CD4-positive, CD25-positive, alpha-beta regulatory T cell (primary cell): ENCODE data around the gene CIDEA. TPM values are rescaled to one million over a fixed set of nuclear protein-coding genes. Genes with fewer than 3 reads are reported as not detected.

Experiments used
- ATAC-seq, 2 donors: fragments of 150-1000 bp; cut with Tn5 transposase; one replicate each; pipeline ENCODE4 v1.10.0; 2021; ENCODE audit warnings: low read depth in 2 of 2, moderate number of reproducible peaks in 2 of 2, moderate library complexity in 1 of 2
- DNase-seq, 3 donors: peaks; one replicate each; pipeline versions ENCODE4 v3.0.0 to v3.0.0-alpha.2; 2012 to 2022; ENCODE audit warnings: mixed read lengths in 1 of 3
- H3K27ac ChIP-seq: one replicate; pipeline ENCODE4 v1.7.0; 2013; ENCODE audit warnings: mild to moderate bottlenecking, low read length; ENCODE audit not compliant: insufficient read depth, poor library complexity, severe bottlenecking
- H3K27me3 ChIP-seq: one replicate; pipeline ENCODE4 v1.7.0; 2013; ENCODE audit warnings: low read length; ENCODE audit not compliant: control insufficient read depth, insufficient read depth
- H3K36me3 ChIP-seq: one replicate; pipeline ENCODE4 v1.7.0; 2013; ENCODE audit warnings: mild to moderate bottlenecking, low read length, moderate library complexity; ENCODE audit not compliant: control insufficient read depth, insufficient read depth
- H3K4me1 ChIP-seq: 2 replicates; pipeline ENCODE4 v1.7.0; 2013; ENCODE audit warnings: mild to moderate bottlenecking, low read length; ENCODE audit not compliant: insufficient read depth, control insufficient read depth, poor library complexity, severe bottlenecking
- H3K4me3 ChIP-seq: one replicate; pipeline ENCODE4 v1.7.0; 2013; ENCODE audit warnings: low read depth, mild to moderate bottlenecking, low read length, moderate library complexity
- H3K9me3 ChIP-seq, 2 experiments: 1 replicate in 1 of 2; 2 replicates in 1 of 2; pipeline ENCODE4 v1.7.0; 2013; ENCODE audit warnings: low read length in 2 of 2, mild to moderate bottlenecking in 1 of 2, moderate library complexity in 1 of 2; ENCODE audit not compliant: control insufficient read depth in 2 of 2
- H3K27ac Mint-ChIP-seq, 3 donors: one replicate each; pipeline ENCODE4 v1.8.0; 2020 to 2022; ENCODE audit warnings: mild to moderate bottlenecking in 3 of 3, mixed read lengths in 3 of 3, moderate library complexity in 2 of 3
- H3K27me3 Mint-ChIP-seq: one replicate; pipeline ENCODE4 v1.8.0; 2022; ENCODE audit warnings: mild to moderate bottlenecking, mixed read lengths
- H3K36me3 Mint-ChIP-seq: one replicate; pipeline ENCODE4 v1.8.0; 2020; ENCODE audit warnings: mixed read lengths
- H3K4me1 Mint-ChIP-seq, 4 donors: one replicate each; pipeline ENCODE4 v1.8.0; 2020 to 2022; ENCODE audit warnings: mixed read lengths in 4 of 4, mild to moderate bottlenecking in 1 of 4
- H3K4me3 Mint-ChIP-seq, 4 donors: one replicate each; pipeline ENCODE4 v1.8.0; 2020 to 2022; ENCODE audit warnings: mild to moderate bottlenecking in 4 of 4, mixed read lengths in 4 of 4, moderate library complexity in 3 of 4
- H3K9me3 Mint-ChIP-seq, 7 donors: one replicate each; pipeline ENCODE4 v1.8.0; 2020 to 2022; ENCODE audit warnings: mixed read lengths in 7 of 7, mild to moderate bottlenecking in 3 of 7, moderate library complexity in 2 of 7
- polyA plus RNA-seq, 4 donors: library from polyadenylated mRNA; unstranded; fragments of 300-500 nt; fragmentation: Illumina TruSeq; gene quantifications; one replicate each; pipeline ENCODE4 v1.2.3, GENCODE V29; 2021
- total RNA-seq: library from RNA; stranded (reverse); gene quantifications from one replicate; pipeline ENCODE4 v1.2.3, GENCODE V29; 2022

CIDEA gene
- total and polyA plus RNA-seq, 5 donors from 2014 or later: not detected

- H3K36me3 Mint-ChIP-seq: no peaks in the 10 kb centered on the region
- no peaks in the 10 kb centered on the region for H3K27me3 Mint-ChIP-seq
- peaks cover 0 to 2% (median 0%) of the 10 kb centered on the region in 7 donors for H3K9me3 Mint-ChIP-seq
- H3K36me3 ChIP-seq: no peaks in the 10 kb centered on the region
- no peak for ATAC-seq
- no peak overlapping the region for H3K4me3 Mint-ChIP-seq
- no peak overlapping the region for H3K27ac ChIP-seq
- no peak overlapping the region for H3K27ac Mint-ChIP-seq
- no peaks in the 10 kb centered on the region for H3K9me3 ChIP-seq
- H3K4me1 ChIP-seq: no peaks in the 10 kb centered on the region
- H3K27me3 ChIP-seq: no peaks in the 10 kb centered on the region
- no peak overlapping the region for H3K4me3 ChIP-seq
- peaks cover 0 to 2% (median 0%) of the 10 kb centered on the region in 4 donors for H3K4me1 Mint-ChIP-seq
- no peak for DNase-seq
These were observed 20.8 kb upstream of the CIDEA start for GRCh38 chr18:12233378-12233777.

DNA sequence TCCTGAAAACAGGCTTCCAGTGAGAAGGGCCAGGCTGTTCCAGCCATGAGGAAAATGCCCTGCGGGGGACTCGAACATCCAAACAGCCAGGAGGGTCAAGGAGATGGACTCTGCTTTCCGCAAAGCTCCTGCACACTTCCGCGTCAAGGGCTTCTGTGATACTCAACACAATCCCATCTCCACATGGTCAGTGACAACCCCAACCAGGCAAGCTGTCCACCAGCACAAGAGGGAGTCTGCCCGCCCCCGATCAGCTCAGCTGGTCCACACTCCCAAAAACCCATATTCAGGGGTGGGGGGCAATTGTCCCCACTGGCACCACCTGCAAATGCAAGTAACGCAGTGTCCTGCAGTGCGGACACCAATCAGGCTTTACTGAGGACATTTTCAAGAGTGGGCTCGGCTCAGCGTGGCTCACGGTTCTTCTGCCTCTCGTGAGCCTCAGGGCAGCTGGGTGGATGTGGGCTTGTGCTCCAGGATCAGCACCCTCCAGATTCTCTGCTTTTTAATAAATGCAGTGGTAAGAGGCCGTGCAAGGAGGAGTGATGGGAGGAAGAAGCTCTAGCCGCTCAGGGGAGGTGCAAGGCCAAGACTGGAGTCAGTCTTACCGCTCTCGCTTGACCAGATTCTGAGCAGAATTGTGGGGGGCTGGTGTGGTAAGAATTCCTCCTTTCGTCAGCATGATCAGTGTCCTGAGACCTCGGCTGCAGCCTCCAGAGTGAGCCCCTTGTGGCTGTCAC is 19.5 kb upstream of the CIDEA start:
- H3K36me3 Mint-ChIP-seq: no peaks in the 10 kb centered on the region
- no peak for ATAC-seq
- no peak overlapping the region for H3K4me3 Mint-ChIP-seq

GRCh38 chr18:12236141-12236540 is 18.0 kb upstream of the CIDEA start:
- H3K4me3 ChIP-seq: no peak overlapping the region
- H3K4me1 ChIP-seq: no peaks in the 10 kb centered on the region
- DNase-seq (no peak), ATAC-seq (no peak)
- H3K27me3 Mint-ChIP-seq: peaks cover 5% of the 10 kb centered on the region
- H3K27ac Mint-ChIP-seq: no peak overlapping the region
- peaks cover 0 to 2% (median 0%) of the 10 kb centered on the region in 7 donors for H3K9me3 Mint-ChIP-seq
- H3K27me3 ChIP-seq: no peaks in the 10 kb centered on the region
- no peak overlapping the region for H3K27ac ChIP-seq
- no peaks in the 10 kb centered on the region for H3K36me3 Mint-ChIP-seq
- H3K4me3 Mint-ChIP-seq: no peak overlapping the region
- H3K9me3 ChIP-seq: no peaks in the 10 kb centered on the region
- H3K36me3 ChIP-seq: no peaks in the 10 kb centered on the region
- H3K4me1 Mint-ChIP-seq: peaks cover 0 to 2% (median 0%) of the 10 kb centered on the region in 4 donors

More for the DNA sequence above, 19.5 kb upstream of the CIDEA start:
- H3K27ac ChIP-seq: no peak overlapping the region
- H3K27me3 ChIP-seq: no peaks in the 10 kb centered on the region
- Mint-ChIP-seq H3K9me3 (peaks cover 0 to 2% (median 0%) of the 10 kb centered on the region in 7 donors), H3K4me1 (peaks cover 0 to 2% (median 0%) of the 10 kb centered on the region in 4 donors), H3K27ac (no peak overlapping the region), H3K27me3 (no peaks in the 10 kb centered on the region)
- no peak overlapping the region for H3K4me3 ChIP-seq
- H3K9me3 ChIP-seq: no peaks in the 10 kb centered on the region
- H3K36me3 ChIP-seq: no peaks in the 10 kb centered on the region
- DNase-seq: no peak
- no peaks in the 10 kb centered on the region for H3K4me1 ChIP-seq

- Mint-ChIP-seq H3K9me3 (peaks cover 0 to 2% (median 0%) of the 10 kb centered on the region in 7 donors), H3K27me3 (peaks cover 11% of the 10 kb centered on the region), H3K27ac (no peak overlapping the region), H3K36me3 (no peaks in the 10 kb centered on the region), H3K4me1 (peaks cover 0 to 2% (median 0%) of the 10 kb centered on the region in 4 donors), H3K4me3 (no peak overlapping the region)
- no peaks in the 10 kb centered on the region for H3K36me3 ChIP-seq
- no peak overlapping the region for H3K4me3 ChIP-seq
- H3K9me3 ChIP-seq: no peaks in the 10 kb centered on the region
- ATAC-seq (peak; percentile 62 to 70), DNase-seq (peak; percentile 12 to 52 (median 38))
- H3K27me3 ChIP-seq: no peaks in the 10 kb centered on the region
- H3K4me1 ChIP-seq: no peaks in the 10 kb centered on the region
- H3K27ac ChIP-seq: no peak overlapping the region
These were observed 17.0 kb upstream of the CIDEA start for GRCh38 chr18:12236934-12237832.

DNA sequence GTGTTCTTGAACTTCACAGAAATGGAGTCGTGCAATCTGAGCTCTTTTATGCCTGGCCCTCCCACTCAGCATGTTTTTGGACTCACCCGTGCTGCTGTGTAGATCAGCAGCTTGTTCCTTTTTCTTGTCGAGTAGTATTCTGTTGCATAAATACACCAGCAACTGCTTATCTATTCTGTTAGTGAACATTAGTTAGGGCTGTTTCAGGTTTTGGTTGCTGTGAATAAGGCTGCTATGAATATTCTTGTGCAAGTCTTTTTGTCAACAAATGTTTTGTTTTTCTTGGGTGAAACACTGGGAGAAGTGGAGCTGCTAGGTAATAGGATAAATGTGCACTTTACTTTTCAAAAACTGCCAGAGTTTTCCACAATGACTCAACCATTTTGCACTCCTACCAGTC is 15.3 kb upstream of the CIDEA start:
- H3K4me3 ChIP-seq: no peak overlapping the region
- Mint-ChIP-seq H3K27ac (no peak overlapping the region), H3K9me3 (peaks cover 0 to 2% (median 0%) of the 10 kb centered on the region in 7 donors), H3K4me1 (peaks cover 0 to 2% (median 0%) of the 10 kb centered on the region in 4 donors), H3K27me3 (peaks cover 11% of the 10 kb centered on the region), H3K4me3 (no peak overlapping the region), H3K36me3 (no peaks in the 10 kb centered on the region)
- no peaks in the 10 kb centered on the region for H3K36me3 ChIP-seq
- no peak for DNase-seq
- no peak overlapping the region for H3K27ac ChIP-seq
- no peak for ATAC-seq
- no peaks in the 10 kb centered on the region for H3K27me3 ChIP-seq
- no peaks in the 10 kb centered on the region for H3K9me3 ChIP-seq
- H3K4me1 ChIP-seq: no peaks in the 10 kb centered on the region

- no peak overlapping the region for H3K27ac ChIP-seq
- no peaks in the 10 kb centered on the region for H3K4me1 ChIP-seq
- H3K36me3 ChIP-seq: no peaks in the 10 kb centered on the region
- no peaks in the 10 kb centered on the region for H3K9me3 ChIP-seq
- H3K27ac Mint-ChIP-seq: no peak overlapping the region
- DNase-seq: no peak
- peaks cover 11% of the 10 kb centered on the region for H3K27me3 Mint-ChIP-seq
- peaks cover 0 to 2% (median 0%) of the 10 kb centered on the region in 7 donors for H3K9me3 Mint-ChIP-seq
- no peak for ATAC-seq
- H3K4me3 Mint-ChIP-seq: no peak overlapping the region
- H3K4me3 ChIP-seq: no peak overlapping the region
- no peaks in the 10 kb centered on the region for H3K27me3 ChIP-seq
- H3K36me3 Mint-ChIP-seq: no peaks in the 10 kb centered on the region
- H3K4me1 Mint-ChIP-seq: peaks cover 0 to 2% (median 0%) of the 10 kb centered on the region in 4 donors
These were observed 14.7 kb upstream of the CIDEA start for GRCh38 chr18:12239431-12239830.

DNA sequence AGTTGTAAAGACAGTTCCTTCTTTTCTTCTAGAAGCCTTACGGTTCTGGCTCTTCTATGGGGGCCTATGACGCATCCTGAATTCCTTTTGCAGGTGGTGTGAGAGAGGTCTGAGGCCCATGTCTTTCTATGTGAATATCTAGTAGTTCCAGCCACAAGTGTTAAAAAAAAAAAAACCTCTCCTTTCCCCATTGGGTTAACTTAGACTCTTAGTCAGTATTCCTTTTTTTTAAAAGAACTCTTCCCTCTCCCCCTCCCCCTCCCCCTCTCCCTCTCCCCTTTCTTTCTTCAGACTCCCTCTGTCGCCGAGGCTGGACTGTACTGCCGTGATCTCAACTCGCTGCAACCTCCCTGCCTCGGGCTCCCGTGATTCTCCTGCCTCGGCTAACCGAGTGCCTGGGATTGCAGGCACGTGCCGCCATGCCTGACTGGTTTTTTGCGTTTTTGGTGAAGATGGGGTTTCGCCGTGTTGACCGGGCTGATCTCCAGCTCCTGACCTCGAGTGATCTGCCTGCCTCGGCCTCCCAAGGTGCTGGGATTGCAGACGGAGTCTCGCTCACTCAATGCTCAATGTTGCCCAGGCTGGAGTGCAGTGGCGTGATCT is 11.4 kb upstream of the CIDEA start:
- Mint-ChIP-seq H3K4me1 (no peaks in the 10 kb centered on the region), H3K36me3 (no peaks in the 10 kb centered on the region), H3K27ac (no peak overlapping the region), H3K27me3 (peaks cover 11% of the 10 kb centered on the region), H3K9me3 (peaks cover 0 to 5% (median 0%) of the 10 kb centered on the region in 7 donors), H3K4me3 (no peak overlapping the region)
- Histone ChIP-seq H3K4me1 (no peaks in the 10 kb centered on the region), H3K4me3 (no peak overlapping the region), H3K9me3 (no peaks in the 10 kb centered on the region), H3K36me3 (no peaks in the 10 kb centered on the region), H3K27me3 (no peaks in the 10 kb centered on the region), H3K27ac (no peak overlapping the region)
- no peak for ATAC-seq
- no peak for DNase-seq
